Upper lobe of right lung (tissue), 1 donor: ENCODE results near the gene ZNF565. TPM values are rescaled to one million over a fixed set of nuclear protein-coding genes. Genes with fewer than 3 reads are reported as not detected.

Source experiments
- ATAC-seq: fragments of 200-7000 bp; cut with Tn5 transposase; one replicate; pipeline ENCODE4 v1.9.1; 2020; ENCODE audit warnings: mild to moderate bottlenecking, moderate library complexity
- DNase-seq: peaks from one replicate; pipeline ENCODE4 v3.0.0-alpha.2; 2020
- H3K27ac ChIP-seq: fragments of 200-600 bp; one replicate; pipeline ENCODE4 v1.8.0; 2022
- H3K27me3 ChIP-seq: fragments of 200-600 bp; one replicate; pipeline ENCODE4 v1.8.0; 2022; ENCODE audit warnings: mild to moderate bottlenecking
- H3K36me3 ChIP-seq: fragments of 200-600 bp; one replicate; pipeline ENCODE4 v1.8.0; 2022
- H3K4me1 ChIP-seq: fragments of 200-600 bp; one replicate; pipeline ENCODE4 v1.8.0; 2022
- H3K4me3 ChIP-seq: fragments of 200-600 bp; one replicate; pipeline ENCODE4 v1.8.0; 2022; ENCODE audit warnings: mild to moderate bottlenecking
- H3K9me3 ChIP-seq: fragments of 200-600 bp; one replicate; pipeline ENCODE4 v1.8.0; 2022
- CTCF ChIP-seq: fragments of 200-600 bp; IDR thresholded peaks from one replicate; pipeline ENCODE4 v1.8.0; 2022; ENCODE audit warnings: antibody characterized with exemption
- intact Hi-C: fragments of 100-400 bp; cut with DNase I; formaldehyde crosslinking; loops from one replicate; pipeline ENCODE4 v1.11.0; 2022
- total RNA-seq: library from RNA; stranded (reverse); fragmentation: NEBNext Ultra II Directional; extraction: Animal tissue kit (Norgen Biotek cat#: 25700); gene quantifications from one replicate; pipeline ENCODE4 v1.2.1, GENCODE V29; 2021
- donor health status: DM: no; HTN: yes; CAD: no; lungs with severe emphysema.

The ZNF565 gene
- total RNA-seq, 1 donor from 2014 or later: 6.4 TPM

DNA sequence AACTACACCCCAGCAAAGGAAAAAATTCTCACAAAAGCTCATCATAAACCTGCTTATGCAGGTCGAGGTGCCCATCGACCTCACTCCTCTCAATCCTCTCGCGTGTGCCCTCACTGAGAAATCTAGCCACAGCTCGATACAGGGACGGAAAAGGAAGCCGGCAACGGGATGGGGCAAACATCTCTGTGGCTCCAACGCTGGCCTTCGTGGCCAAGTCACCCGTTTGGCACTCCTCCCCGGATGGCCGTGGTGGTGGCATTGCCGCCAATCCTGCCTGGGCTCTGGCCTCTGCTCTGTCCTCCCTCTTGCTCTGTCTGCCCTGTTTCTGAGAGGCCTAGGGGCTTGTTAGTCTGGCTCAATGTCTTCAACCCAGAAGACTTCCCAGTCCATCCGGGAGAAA lies 41.6 kb upstream of the ZNF565 start:
- DNase-seq (no peak), ATAC-seq (no peak)
- intact Hi-C loops: no loop called here
- Histone ChIP-seq H3K4me1 (no peaks in the 10 kb centered on the region), H3K27me3 (no peaks in the 10 kb centered on the region), H3K36me3 (no peaks in the 10 kb centered on the region), H3K9me3 (no peaks in the 10 kb centered on the region), H3K4me3 (no peak overlapping the region), H3K27ac (no peak overlapping the region)
- TF ChIP-seq CTCF: no peak

- DNase-seq: no peak
- no peaks in the 10 kb centered on the region for H3K36me3 ChIP-seq
- H3K4me3 ChIP-seq: no peak overlapping the region
- no peak overlapping the region for H3K27ac ChIP-seq
- ATAC-seq: no peak
- no peaks in the 10 kb centered on the region for H3K9me3 ChIP-seq
- no peaks in the 10 kb centered on the region for H3K4me1 ChIP-seq
- H3K27me3 ChIP-seq: no peaks in the 10 kb centered on the region
- intact Hi-C loops: no loop called here
- no peak for TF ChIP-seq CTCF
Measured at GRCh38 chr19:36255316-36255715, 40.9 kb upstream of the ZNF565 start.

DNA sequence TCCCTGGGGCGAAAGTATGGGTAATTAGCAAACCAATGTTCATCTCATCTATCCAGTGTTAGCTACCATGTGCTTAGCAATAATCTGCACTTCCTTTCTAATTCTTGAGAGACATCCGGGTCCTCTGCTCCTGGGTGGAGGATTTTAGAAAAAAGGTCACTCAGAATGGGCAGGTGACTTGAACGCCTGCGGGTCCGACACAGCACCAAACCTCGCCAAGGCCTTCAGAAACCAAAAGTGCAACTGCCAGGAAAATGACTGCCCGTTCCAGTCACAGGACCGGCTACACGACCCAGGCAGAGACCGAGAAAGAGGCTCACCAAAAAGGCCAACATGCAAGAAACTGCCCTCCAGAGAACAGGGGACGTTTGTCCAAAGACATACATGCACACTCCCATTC lies 40.4 kb upstream of the ZNF565 start:
- TF ChIP-seq CTCF: no peak
- intact Hi-C loops: no loop called here
- no peaks in the 10 kb centered on the region for H3K27me3 ChIP-seq
- H3K36me3 ChIP-seq: no peaks in the 10 kb centered on the region
- no peak overlapping the region for H3K27ac ChIP-seq
- no peak overlapping the region for H3K4me3 ChIP-seq
- DNase-seq: no peak
- no peaks in the 10 kb centered on the region for H3K9me3 ChIP-seq
- no peak for ATAC-seq
- H3K4me1 ChIP-seq: no peaks in the 10 kb centered on the region

DNA sequence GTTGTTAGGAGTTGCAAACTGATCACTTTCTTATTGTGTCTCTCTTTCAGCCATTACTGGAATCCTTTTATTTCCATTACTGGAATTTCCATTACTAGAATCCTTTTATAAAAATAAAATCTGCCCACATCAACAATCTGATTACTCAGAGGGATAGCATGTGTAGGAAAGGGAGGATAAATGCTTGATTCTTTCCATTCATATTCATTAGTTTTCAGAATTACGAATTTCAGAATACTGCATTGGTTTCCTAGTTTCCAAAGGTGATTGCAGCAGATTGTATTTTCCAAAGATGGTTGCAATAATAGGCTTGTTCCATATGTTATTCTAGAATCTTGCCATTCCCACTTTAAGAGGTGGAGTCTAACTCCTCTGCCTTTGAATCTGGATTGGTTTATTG lies 37.6 kb upstream of the ZNF565 start:
- H3K27me3 ChIP-seq: no peaks in the 10 kb centered on the region
- TF ChIP-seq CTCF: no peak
- no peaks in the 10 kb centered on the region for H3K9me3 ChIP-seq
- no peak overlapping the region for H3K4me3 ChIP-seq
- H3K4me1 ChIP-seq: no peaks in the 10 kb centered on the region
- no peak for ATAC-seq
- no peak overlapping the region for H3K27ac ChIP-seq
- H3K36me3 ChIP-seq: no peaks in the 10 kb centered on the region
- DNase-seq: no peak
- intact Hi-C loops: no loop called here

GRCh38 chr19:36246006-36246481 lies 31.6 kb upstream of the ZNF565 start:
- no peak overlapping the region for H3K27ac ChIP-seq
- H3K4me3 ChIP-seq: peak overlapping the region; percentile 34
- H3K27me3 ChIP-seq: no peaks in the 10 kb centered on the region
- DNase-seq (no peak), ATAC-seq (peak; percentile 9)
- H3K4me1 ChIP-seq: no peaks in the 10 kb centered on the region
- H3K9me3 ChIP-seq: no peaks in the 10 kb centered on the region
- TF ChIP-seq CTCF: no peak
- H3K36me3 ChIP-seq: no peaks in the 10 kb centered on the region
- intact Hi-C loops: no loop called here
